Measurements from ENCODE around the gene USF2.

DNA sequence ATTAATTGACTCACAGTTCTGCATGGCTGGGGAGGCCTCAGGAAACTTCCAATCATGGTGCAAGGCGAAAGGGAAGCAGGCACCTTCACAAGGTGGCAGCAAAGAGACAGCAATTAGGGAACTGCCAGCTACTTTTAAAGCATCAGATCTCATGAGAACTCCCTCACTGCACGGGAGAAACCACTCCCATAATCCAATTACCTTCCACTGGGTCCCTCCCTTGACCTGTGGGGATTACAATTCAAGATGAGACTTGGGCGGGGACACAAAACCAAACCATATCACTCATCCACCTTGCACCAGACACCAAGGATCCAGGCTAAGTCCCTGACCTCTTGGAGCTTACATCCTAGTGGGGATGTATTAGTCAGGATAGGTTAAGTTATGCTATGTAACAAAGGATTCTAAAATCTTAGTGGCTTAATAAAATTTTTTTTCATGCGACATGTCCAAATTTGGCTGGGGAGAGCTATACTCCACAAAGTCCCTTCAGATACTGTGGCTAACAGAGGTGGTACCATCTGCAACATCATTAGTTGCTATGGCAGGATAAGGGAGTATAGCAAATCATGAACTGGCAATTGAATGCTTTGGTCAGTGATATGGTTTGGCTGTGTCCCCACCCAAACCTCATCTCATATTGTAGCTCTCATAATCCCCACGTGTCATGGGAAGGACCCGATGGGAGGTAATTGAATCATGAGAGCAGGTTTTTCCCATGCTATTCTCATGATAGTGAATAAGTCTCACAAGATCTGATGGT, 31.9 kb upstream of the USF2 start:
- TF ChIP-seq, protein P1, sequence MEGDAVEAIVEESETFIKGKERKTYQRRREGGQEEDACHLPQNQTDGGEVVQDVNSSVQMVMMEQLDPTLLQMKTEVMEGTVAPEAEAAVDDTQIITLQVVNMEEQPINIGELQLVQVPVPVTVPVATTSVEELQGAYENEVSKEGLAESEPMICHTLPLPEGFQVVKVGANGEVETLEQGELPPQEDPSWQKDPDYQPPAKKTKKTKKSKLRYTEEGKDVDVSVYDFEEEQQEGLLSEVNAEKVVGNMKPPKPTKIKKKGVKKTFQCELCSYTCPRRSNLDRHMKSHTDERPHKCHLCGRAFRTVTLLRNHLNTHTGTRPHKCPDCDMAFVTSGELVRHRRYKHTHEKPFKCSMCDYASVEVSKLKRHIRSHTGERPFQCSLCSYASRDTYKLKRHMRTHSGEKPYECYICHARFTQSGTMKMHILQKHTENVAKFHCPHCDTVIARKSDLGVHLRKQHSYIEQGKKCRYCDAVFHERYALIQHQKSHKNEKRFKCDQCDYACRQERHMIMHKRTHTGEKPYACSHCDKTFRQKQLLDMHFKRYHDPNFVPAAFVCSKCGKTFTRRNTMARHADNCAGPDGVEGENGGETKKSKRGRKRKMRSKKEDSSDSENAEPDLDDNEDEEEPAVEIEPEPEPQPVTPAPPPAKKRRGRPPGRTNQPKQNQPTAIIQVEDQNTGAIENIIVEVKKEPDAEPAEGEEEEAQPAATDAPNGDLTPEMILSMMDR (IDR thresholded peaks at IDR 0.05) = no peak
- TF ChIP-seq POLR2AphosphoS5 (IDR thresholded peaks at IDR 0.05; ENCODE audit: low read depth, low read length) (no peak), SIN3A (IDR thresholded peaks at IDR 0.05; ENCODE audit: borderline replicate concordance, insufficient read depth, low read depth, low read length) (no peak)
- TF ChIP-seq, protein P2, sequence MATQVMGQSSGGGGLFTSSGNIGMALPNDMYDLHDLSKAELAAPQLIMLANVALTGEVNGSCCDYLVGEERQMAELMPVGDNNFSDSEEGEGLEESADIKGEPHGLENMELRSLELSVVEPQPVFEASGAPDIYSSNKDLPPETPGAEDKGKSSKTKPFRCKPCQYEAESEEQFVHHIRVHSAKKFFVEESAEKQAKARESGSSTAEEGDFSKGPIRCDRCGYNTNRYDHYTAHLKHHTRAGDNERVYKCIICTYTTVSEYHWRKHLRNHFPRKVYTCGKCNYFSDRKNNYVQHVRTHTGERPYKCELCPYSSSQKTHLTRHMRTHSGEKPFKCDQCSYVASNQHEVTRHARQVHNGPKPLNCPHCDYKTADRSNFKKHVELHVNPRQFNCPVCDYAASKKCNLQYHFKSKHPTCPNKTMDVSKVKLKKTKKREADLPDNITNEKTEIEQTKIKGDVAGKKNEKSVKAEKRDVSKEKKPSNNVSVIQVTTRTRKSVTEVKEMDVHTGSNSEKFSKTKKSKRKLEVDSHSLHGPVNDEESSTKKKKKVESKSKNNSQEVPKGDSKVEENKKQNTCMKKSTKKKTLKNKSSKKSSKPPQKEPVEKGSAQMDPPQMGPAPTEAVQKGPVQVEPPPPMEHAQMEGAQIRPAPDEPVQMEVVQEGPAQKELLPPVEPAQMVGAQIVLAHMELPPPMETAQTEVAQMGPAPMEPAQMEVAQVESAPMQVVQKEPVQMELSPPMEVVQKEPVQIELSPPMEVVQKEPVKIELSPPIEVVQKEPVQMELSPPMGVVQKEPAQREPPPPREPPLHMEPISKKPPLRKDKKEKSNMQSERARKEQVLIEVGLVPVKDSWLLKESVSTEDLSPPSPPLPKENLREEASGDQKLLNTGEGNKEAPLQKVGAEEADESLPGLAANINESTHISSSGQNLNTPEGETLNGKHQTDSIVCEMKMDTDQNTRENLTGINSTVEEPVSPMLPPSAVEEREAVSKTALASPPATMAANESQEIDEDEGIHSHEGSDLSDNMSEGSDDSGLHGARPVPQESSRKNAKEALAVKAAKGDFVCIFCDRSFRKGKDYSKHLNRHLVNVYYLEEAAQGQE (IDR thresholded peaks at IDR 0.05; ENCODE audit: insufficient read depth in 1 of 2, low read depth in 2 of 2, low read length in 1 of 2) = no peak

Measured in Panc1 (cell line).